Measurements from ENCODE around the gene CXCR3.

Gene CXCR3

DNA sequence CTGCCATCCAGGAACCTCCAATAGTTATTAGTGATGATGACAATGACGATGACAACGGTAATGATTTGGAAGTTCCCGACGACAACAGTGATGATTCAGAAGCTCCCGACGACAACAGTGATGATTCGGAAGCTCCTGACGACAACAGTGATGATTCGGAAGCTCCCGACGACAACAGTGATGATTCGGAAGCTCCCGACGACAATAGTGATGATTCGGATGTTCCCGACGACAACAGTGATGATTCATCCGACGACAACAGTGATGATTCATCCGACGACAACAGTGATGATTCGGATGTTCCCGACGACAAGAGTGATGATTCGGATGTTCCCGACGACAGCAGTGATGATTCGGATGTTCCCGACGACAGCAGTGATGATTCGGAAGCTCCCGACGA, 14.7 kb downstream of the CXCR3 start:
- TF ChIP-seq, protein P1, sequence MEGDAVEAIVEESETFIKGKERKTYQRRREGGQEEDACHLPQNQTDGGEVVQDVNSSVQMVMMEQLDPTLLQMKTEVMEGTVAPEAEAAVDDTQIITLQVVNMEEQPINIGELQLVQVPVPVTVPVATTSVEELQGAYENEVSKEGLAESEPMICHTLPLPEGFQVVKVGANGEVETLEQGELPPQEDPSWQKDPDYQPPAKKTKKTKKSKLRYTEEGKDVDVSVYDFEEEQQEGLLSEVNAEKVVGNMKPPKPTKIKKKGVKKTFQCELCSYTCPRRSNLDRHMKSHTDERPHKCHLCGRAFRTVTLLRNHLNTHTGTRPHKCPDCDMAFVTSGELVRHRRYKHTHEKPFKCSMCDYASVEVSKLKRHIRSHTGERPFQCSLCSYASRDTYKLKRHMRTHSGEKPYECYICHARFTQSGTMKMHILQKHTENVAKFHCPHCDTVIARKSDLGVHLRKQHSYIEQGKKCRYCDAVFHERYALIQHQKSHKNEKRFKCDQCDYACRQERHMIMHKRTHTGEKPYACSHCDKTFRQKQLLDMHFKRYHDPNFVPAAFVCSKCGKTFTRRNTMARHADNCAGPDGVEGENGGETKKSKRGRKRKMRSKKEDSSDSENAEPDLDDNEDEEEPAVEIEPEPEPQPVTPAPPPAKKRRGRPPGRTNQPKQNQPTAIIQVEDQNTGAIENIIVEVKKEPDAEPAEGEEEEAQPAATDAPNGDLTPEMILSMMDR (IDR thresholded peaks at IDR 0.05) = no peak

DNA sequence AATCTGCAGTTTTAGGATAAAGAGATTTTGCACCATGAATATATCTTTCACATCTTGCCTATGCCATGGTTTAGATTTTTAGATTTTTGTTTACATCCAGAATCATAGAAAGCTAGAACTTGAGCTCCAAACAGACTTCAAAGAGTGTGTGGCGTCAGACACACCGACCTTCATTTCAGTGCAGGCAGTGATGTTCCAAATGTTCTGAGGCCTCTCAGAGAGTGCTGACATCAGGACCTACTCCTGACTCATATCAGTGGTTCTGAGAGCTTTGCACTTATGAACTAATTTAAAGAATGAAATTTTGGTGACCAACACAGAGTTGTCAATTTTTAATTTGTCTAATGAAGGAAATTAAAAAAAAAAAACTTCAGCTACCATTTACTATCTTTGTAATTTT, 18.3 kb downstream of the CXCR3 start:
- TF ChIP-seq, protein P1 (IDR thresholded peaks at IDR 0.05) = no peak

- TF ChIP-seq, protein P1 (IDR thresholded peaks at IDR 0.05) = no peak
Measured at GRCh38 chrX:71586929-71587328, 31.4 kb downstream of the CXCR3 start.

GRCh38 chrX:71581210-71581609, 37.1 kb downstream of the CXCR3 start:
- TF ChIP-seq, protein P1 (IDR thresholded peaks at IDR 0.05) = no peak

DNA sequence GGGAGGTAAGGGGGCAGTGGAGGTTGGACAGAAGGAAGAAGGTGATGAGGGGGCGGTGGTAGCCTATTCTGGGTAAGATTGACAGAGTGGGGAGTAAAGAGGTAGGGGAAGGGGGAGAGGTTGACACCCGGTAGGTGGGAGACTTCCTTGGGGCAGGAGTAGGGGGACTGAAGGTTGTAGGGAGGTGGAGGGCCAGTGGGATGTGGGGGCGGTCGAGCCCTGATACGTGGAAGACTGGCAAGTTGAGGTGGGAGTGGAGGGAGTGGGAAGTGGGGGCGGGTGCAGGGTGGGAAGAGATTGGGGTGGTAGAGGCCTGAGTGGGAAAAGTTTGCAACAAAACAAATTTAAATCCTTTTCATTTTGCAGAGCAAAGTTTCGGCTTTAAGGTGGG, 38.3 kb downstream of the CXCR3 start:
- TF ChIP-seq, protein P1 (IDR thresholded peaks at IDR 0.05) = no peak

GRCh38 chrX:71579136-71579989, 38.9 kb downstream of the CXCR3 start:
- TF ChIP-seq, protein P1 (IDR thresholded peaks at IDR 0.05) = no peak

GRCh38 chrX:71578253-71579135, 39.8 kb downstream of the CXCR3 start, which contains the start of gene GCNA:
Gene GCNA, plus strand, starts transcription at chrX:71578437. Its CDS starts 2,385 bp downstream, at chrX:71580822.
- TF ChIP-seq, protein P1 (IDR thresholded peaks at IDR 0.05) = no peak
